ENCODE measurements around the gene GRM4.

GRM4 gene

DNA sequence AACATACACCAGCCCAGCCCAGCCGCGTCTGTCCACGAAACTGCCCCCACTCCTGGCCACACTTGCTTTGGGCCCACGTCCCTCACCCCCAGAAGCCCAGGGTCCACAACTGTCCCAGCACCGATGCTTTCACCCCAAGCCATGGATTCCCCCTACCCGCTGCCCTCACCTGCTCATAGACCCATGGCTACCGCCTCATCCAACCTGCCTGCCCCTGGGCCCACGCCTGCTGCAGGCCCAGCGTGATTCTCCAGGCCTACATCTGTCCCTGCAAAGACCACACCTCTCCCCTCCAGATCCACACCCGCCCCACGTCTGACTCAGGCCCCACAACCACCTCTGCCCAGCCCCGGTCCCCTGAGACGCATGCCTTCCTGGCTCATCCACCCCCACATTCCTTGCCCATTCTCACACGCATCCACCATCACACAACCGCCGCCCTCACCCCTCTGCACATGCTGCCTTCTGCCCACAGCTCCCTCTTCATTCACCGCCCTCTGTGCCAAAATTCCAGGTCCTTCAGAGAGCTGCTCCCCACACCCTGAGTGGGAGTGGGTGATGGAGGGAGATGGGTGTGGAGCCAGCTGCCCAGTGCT, 86.7 kb downstream of the GRM4 start:
- no peak overlapping the region for H3K27ac Mint-ChIP-seq
- H3K27me3 Mint-ChIP-seq, result peaks cover 30% of the 10 kb centered on the region
- no peak overlapping the region for H3K4me3 Mint-ChIP-seq
- no peaks in the 10 kb centered on the region for H3K9me3 Mint-ChIP-seq
- ATAC-seq (no peak), DNase-seq (no peak)
- H3K4me1 Mint-ChIP-seq, result peaks cover 6% of the 10 kb centered on the region

DNA sequence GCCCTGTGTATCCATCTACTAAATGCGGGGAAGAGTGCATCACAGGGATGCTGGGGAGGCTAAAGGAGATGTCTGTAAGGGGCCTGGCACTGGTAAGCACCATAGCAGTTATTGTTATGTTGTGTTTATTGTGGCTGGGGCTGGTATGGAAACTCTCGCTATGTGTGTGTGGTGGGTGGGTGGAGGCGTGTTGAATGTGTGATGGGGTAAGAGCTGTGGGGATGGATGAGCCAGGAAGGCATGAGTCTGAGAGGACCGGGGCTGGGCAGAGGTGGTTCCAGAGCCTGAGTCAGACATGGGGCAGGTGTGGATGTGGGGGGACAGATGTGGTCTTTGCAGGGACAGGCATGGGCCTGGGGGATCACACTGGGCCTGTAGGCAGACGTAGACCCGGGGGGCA, 88.1 kb downstream of the GRM4 start:
- DNase-seq (no peak), ATAC-seq (no peak)
- Mint-ChIP-seq H3K27ac (peak overlapping the region in 1 of 2 donors; percentile 36), H3K9me3 (no peaks in the 10 kb centered on the region), H3K4me1 (peaks cover 6% of the 10 kb centered on the region), H3K27me3 (peaks cover 21% of the 10 kb centered on the region), H3K4me3 (no peak overlapping the region)

DNA sequence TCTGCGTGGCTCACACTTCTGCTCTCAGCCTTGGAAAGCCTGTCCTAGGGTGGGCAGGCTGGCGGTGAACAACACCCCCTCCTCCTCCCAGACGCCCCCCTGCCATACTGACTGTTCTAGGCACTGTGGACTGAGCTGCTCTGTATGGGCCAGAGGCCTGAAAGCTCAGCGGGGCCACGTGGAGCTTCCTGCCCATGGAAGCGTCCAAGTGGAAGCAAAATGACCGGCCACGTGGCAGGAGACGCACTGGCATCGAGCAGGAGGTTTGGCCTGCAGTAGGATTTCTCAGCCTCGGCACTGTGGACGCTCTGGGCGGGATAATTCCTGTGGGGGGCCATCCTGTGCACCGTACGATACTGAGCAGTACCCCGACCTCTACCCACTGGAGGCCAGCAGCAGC, 88.7 kb downstream of the GRM4 start:
- H3K27ac Mint-ChIP-seq, result no peak overlapping the region
- peaks cover 27% of the 10 kb centered on the region for H3K27me3 Mint-ChIP-seq
- ATAC-seq (no peak), DNase-seq (no peak)
- no peaks in the 10 kb centered on the region for H3K9me3 Mint-ChIP-seq
- peaks cover 6% of the 10 kb centered on the region for H3K4me1 Mint-ChIP-seq
- no peak overlapping the region for H3K4me3 Mint-ChIP-seq

GRCh38 chr6:34056305-34057108, 89.4 kb downstream of the GRM4 start:
- peaks cover 29% of the 10 kb centered on the region for H3K27me3 Mint-ChIP-seq

DNA sequence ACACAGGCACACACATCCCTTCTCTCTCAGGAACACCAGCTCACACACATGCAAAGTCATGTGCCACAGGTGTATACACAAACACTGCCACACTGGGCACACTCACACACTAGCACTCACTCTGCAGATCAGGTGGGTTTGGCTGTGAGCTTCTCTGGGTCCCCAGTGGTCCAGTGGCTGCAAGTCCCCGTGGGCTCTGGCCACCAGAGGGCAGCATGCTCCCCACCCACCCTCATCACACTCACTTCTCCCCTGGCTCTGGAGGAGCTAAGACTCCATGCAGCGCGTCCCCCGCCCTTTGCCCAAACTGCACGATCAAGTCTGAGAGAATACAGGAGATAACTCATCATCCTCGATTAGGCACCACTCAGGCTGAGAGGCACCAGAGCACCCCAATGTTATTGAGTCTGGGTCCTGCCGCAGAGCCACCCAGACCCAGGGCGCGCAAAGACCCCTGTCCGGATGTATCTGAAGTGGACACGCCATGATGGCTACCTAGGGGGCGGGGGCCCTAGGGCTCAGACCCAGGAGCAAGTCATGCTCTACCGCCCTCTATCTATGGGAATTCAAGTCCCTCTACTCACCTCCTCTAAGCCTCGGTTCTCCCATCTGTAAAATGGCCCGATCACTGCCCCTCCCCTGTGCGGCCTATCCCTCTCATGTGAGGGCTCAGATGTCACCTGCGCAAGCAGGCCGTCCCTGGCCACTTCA, 90.5 kb downstream of the GRM4 start:
- H3K4me3 Mint-ChIP-seq, result no peak overlapping the region
- peak; percentile 80 for ATAC-seq
- H3K27ac Mint-ChIP-seq, result no peak overlapping the region
- no peaks in the 10 kb centered on the region for H3K9me3 Mint-ChIP-seq
- peak; percentile 58 to 63 for DNase-seq
- H3K27me3 Mint-ChIP-seq, result peaks cover 29% of the 10 kb centered on the region
- peaks cover 6% of the 10 kb centered on the region for H3K4me1 Mint-ChIP-seq

More at GRCh38 chr6:34056305-34057108, 89.4 kb downstream of the GRM4 start:
- ATAC-seq (no peak), DNase-seq (no peak)
- H3K27ac Mint-ChIP-seq, result no peak overlapping the region
- no peaks in the 10 kb centered on the region for H3K9me3 Mint-ChIP-seq
- H3K4me1 Mint-ChIP-seq, result peaks cover 6% of the 10 kb centered on the region
- no peak overlapping the region for H3K4me3 Mint-ChIP-seq

GRCh38 chr6:34053721-34054120, 92.2 kb downstream of the GRM4 start:
- H3K27ac Mint-ChIP-seq, result no peak overlapping the region
- no peaks in the 10 kb centered on the region for H3K9me3 Mint-ChIP-seq
- DNase-seq (no peak), ATAC-seq (no peak)
- H3K4me3 Mint-ChIP-seq, result no peak overlapping the region
- peaks cover 34% of the 10 kb centered on the region for H3K27me3 Mint-ChIP-seq
- peaks cover 10% of the 10 kb centered on the region for H3K4me1 Mint-ChIP-seq

DNA sequence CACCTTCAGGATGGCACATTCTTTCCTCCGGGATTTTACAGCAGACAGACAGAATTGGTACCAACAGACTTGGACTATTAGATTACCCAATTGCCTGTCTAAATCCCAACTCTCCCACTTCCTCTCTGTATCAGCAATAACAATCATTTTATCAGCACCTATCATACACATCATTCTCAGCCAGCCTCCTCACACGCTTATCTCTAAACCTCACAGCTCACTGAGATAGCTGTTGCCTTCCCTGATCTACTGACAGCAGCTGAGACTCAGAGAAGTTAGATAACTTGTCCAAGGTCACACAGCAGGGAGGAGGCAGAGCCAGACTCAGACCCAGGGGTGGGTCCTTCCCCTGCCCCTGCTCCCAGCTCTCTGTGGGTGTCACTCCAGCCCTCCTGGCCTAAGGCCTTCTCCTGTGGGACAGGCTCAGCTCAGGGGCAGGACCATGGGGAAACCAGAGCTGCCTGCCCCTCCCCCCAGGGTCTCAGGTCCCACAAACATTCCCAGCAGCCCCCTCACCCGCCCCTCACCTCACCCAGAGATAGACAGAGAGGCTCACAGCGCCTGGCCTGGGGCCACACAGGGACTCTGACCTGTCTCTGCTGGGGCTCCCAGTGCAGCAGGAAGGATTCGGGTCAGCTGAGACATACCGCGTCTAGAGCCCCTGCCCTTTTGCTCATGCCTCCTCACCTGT, 92.8 kb downstream of the GRM4 start:
- DNase-seq, result no peak

DNA sequence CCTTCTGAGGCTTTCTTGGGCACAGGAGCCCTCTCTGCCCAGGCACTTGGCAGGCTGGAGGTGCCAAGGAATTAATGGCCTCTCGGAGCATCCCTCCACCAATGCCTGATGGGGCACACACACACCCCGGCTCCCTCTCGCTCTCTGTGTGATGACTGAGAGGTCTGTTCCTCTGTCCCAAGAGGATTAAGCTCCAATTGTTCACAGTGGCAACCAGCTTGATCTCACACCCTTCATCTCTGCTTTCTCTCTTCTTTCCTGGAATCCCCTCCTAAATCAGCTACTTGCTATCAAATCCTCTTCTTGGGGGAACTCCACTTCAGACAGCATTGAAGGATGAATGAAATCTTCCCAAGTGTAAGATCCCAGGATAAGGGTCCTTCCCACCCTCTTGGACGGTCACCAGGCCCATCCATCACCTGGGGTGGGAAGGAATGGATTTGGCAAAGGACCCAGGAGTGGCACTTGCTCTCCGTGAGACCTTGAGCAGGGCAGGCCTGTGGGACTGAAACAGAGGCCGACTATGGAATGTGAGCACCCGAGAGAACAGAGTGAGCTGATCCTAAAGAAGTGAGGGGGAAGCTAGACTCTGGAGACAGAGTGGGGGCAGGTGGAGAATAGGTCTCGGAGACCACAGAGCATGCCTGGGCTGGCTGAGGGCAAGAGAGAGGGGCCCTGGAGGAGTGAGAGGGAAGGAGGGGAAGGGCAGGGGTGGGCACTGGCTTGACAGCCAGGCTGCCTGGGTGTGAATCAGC, 93.6 kb downstream of the GRM4 start:
- Mint-ChIP-seq H3K4me3 (no peak overlapping the region), H3K9me3 (no peaks in the 10 kb centered on the region), H3K27me3 (peaks cover 34% of the 10 kb centered on the region), H3K27ac (no peak overlapping the region), H3K4me1 (peaks cover 6% of the 10 kb centered on the region)
- no peak for ATAC-seq
- DNase-seq, result no peak

More for the DNA sequence above, 92.8 kb downstream of the GRM4 start:
- H3K27ac Mint-ChIP-seq, result no peak overlapping the region
- no peak for ATAC-seq
- peaks cover 34% of the 10 kb centered on the region for H3K27me3 Mint-ChIP-seq
- no peaks in the 10 kb centered on the region for H3K9me3 Mint-ChIP-seq
- peaks cover 12% of the 10 kb centered on the region for H3K4me1 Mint-ChIP-seq
- H3K4me3 Mint-ChIP-seq, result no peak overlapping the region

- peaks cover 6% of the 10 kb centered on the region for H3K4me1 Mint-ChIP-seq
- peaks cover 34% of the 10 kb centered on the region for H3K27me3 Mint-ChIP-seq
- ATAC-seq (no peak), DNase-seq (no peak)
- no peak overlapping the region for H3K27ac Mint-ChIP-seq
- H3K4me3 Mint-ChIP-seq, result no peak overlapping the region
- no peaks in the 10 kb centered on the region for H3K9me3 Mint-ChIP-seq
These were observed 94.5 kb downstream of the GRM4 start for GRCh38 chr6:34051331-34051919.

DNA sequence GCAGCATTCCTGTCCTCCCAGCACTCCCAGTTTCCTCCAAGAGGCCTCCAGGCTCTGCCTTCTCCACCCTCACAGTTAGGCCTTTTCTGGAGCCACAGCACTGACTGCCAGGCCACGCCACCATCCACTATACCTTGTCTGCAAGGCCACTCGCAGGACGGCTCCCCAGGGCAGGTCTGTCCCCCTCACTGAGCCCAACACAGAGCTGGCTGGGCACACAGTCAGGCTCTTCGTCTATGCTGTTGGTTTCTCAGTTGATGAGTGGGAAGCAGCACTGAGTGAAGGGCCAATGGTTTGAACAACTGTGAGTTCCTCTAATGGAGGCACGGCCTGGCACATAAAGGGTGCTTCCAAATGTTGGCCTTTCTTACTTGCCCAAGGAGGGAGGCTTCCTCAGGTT, 95.2 kb downstream of the GRM4 start:
- no peak overlapping the region for H3K27ac Mint-ChIP-seq
- no peak for ATAC-seq
- peaks cover 6% of the 10 kb centered on the region for H3K4me1 Mint-ChIP-seq
- H3K27me3 Mint-ChIP-seq, result peaks cover 36% of the 10 kb centered on the region
- no peaks in the 10 kb centered on the region for H3K9me3 Mint-ChIP-seq
- DNase-seq, result no peak
- no peak overlapping the region for H3K4me3 Mint-ChIP-seq

DNA sequence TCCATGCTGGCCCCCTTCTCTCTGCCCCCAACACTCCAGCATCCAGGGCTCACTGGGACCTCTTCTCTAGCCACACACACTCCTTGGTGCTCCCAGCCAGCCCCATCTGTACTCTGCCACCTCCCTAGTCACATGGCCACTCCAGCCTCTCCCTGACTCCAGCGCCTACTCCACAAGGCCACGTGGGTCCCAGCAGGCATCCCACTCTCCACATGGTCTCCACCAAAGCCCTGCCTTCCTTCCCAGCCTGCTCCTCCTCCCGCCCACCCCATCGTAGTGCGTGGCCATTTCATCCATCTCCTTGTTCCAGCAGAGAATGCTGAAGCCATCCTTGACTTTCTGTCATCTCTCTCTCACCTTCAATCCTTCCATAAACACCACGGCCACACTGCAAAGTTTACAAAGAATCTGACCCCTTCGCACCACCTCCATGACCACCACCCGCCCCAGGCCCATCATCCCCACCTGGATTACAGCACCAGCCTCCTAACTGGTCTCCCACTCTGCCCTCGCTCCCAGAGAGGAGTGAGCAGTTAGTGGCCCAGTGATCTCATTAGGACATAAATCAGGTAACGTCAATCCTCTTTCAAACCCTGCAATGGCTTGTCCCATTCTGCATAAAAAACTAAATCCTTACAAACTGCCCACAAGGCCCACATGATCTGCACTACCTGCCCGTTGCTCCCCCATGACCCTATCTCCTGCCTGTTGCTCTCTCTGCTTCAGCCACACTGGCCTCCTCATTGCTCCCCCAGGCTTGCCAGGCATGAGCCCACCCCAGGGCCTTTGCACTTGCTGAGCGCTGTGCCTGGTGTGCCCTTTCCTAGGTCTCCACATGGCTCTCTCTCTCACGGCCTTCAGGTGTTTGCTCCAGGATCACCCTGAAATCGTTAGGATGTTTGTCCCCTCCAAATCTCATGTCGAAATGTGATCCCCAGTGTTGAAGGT, 96.2 kb downstream of the GRM4 start:
- Mint-ChIP-seq H3K27me3 (peaks cover 26% of the 10 kb centered on the region), H3K9me3 (no peaks in the 10 kb centered on the region), H3K27ac (no peak overlapping the region), H3K4me1 (peaks cover 11% of the 10 kb centered on the region), H3K4me3 (no peak overlapping the region)
- no peak for ATAC-seq
- no peak for DNase-seq

GRCh38 chr6:34047913-34048867, 97.7 kb downstream of the GRM4 start:
- ATAC-seq, result no peak
- H3K9me3 Mint-ChIP-seq, result no peaks in the 10 kb centered on the region
- H3K27ac Mint-ChIP-seq, result no peak overlapping the region
- no peak for DNase-seq
- peaks cover 17% of the 10 kb centered on the region for H3K4me1 Mint-ChIP-seq
- no peak overlapping the region for H3K4me3 Mint-ChIP-seq
- H3K27me3 Mint-ChIP-seq, result peaks cover 22% of the 10 kb centered on the region

- no peak for ATAC-seq
- H3K27me3 Mint-ChIP-seq, result peaks cover 12% of the 10 kb centered on the region
- no peak overlapping the region for H3K27ac Mint-ChIP-seq
These were observed 99.3 kb downstream of the GRM4 start for GRCh38 chr6:34046617-34047016.

More at GRCh38 chr6:34046617-34047016, 99.3 kb downstream of the GRM4 start:
- Mint-ChIP-seq H3K9me3 (no peaks in the 10 kb centered on the region), H3K4me1 (peaks cover 17% of the 10 kb centered on the region), H3K4me3 (no peak overlapping the region)
- DNase-seq, result no peak
